C1 segment of cervical spinal cord (tissue), 14 donors: Measurements from ENCODE around the gene WSCD2.
"Not testable (repeated sequence)": the region's sequence is repeated elsewhere in the genome, so short reads cannot be mapped to it uniquely, and the experiment has no call there.

Source experiments
- DNase-seq, 14 donors: peaks; one replicate each; lab custom pipeline; 2025; lab: John Stamatoyannopoulos, UW

WSCD2 gene

GRCh38 chr12:108194585-108194984 is 65.5 kb downstream of the WSCD2 start:
- DNase-seq = no peak

GRCh38 chr12:108196319-108196718 is 67.2 kb downstream of the WSCD2 start:
- no peak for DNase-seq

GRCh38 chr12:108196921-108197320 is 67.8 kb downstream of the WSCD2 start:
- peak in 1 of 14 donors; percentile 66 for DNase-seq

- DNase-seq = no peak
Observed at GRCh38 chr12:108198043-108198442, 69.0 kb downstream of the WSCD2 start.

- no peak for DNase-seq
Observed at GRCh38 chr12:108199106-108199505, 70.0 kb downstream of the WSCD2 start.

GRCh38 chr12:108201808-108202207 is 72.7 kb downstream of the WSCD2 start:
- no peak for DNase-seq

- no peak for DNase-seq
Observed at GRCh38 chr12:108204117-108204987, 75.3 kb downstream of the WSCD2 start.

- peak in 1 of 14 donors; percentile 58 for DNase-seq
Observed at GRCh38 chr12:108205864-108206263, 76.8 kb downstream of the WSCD2 start.

GRCh38 chr12:108207791-108208730 is 79.0 kb downstream of the WSCD2 start:
- DNase-seq = no peak

- DNase-seq = no peak
Observed at GRCh38 chr12:108210001-108210400, 80.9 kb downstream of the WSCD2 start.

GRCh38 chr12:108211157-108211556 is 82.1 kb downstream of the WSCD2 start:
- DNase-seq = no peak

GRCh38 chr12:108213871-108214445 is 84.9 kb downstream of the WSCD2 start:
- DNase-seq = peak in 1 of 14 donors; percentile 82

GRCh38 chr12:108214486-108214885 is 85.4 kb downstream of the WSCD2 start:
- DNase-seq = no peak

GRCh38 chr12:108215458-108215857 is 86.4 kb downstream of the WSCD2 start:
- no peak for DNase-seq

GRCh38 chr12:108218921-108219320 is 89.8 kb downstream of the WSCD2 start:
- no peak for DNase-seq

- not testable (repeated sequence) for DNase-seq
Observed at GRCh38 chr12:108225101-108225500, 96.0 kb downstream of the WSCD2 start.

GRCh38 chr12:108226866-108227265 is 97.8 kb downstream of the WSCD2 start:
- no peak for DNase-seq

GRCh38 chr12:108228746-108229145 is 99.7 kb downstream of the WSCD2 start:
- peak in 1 of 14 donors; percentile 7 for DNase-seq

GRCh38 chr12:108231109-108231905 is 102.2 kb downstream of the WSCD2 start:
- no peak for DNase-seq

- DNase-seq = no peak
Observed at GRCh38 chr12:108231909-108232434, 102.9 kb downstream of the WSCD2 start.

- DNase-seq = peak in 3 of 14 donors; percentile 5 to 84 (median 28)
Observed at GRCh38 chr12:108232565-108232964, 103.5 kb downstream of the WSCD2 start.
